Mesenchymal stem cell (in vitro differentiated cells and primary cell): ENCODE results near the gene GOLIM4.

Source experiments
- DNase-seq: peaks from one replicate; pipeline ENCODE4 v3.0.0-alpha.2; 2013
- H2AFZ ChIP-seq: one replicate; pipeline ENCODE4 v1.6.1; 2013; ENCODE audit warnings: low read depth, mild to moderate bottlenecking, control low read depth, inconsistent platforms, low read length, moderate library complexity
- H2AK5ac ChIP-seq: 2 replicates; pipeline ENCODE4 v1.6.1; 2013; ENCODE audit warnings: low read length, moderate library complexity, mild to moderate bottlenecking, inconsistent platforms; ENCODE audit not compliant: severe bottlenecking
- H2BK120ac ChIP-seq: one replicate; pipeline ENCODE4 v1.6.1; 2013; ENCODE audit warnings: low read depth, mild to moderate bottlenecking, inconsistent platforms, low read length, moderate library complexity
- H2BK12ac ChIP-seq, 2 experiments: one replicate each; pipeline ENCODE4 v1.6.1; 2013; ENCODE audit warnings: inconsistent platforms in 2 of 2, low read length in 2 of 2, mild to moderate bottlenecking in 2 of 2, moderate library complexity in 2 of 2, control low read depth in 1 of 2
- H2BK15ac ChIP-seq: one replicate; pipeline ENCODE4 v1.6.1; 2013; ENCODE audit warnings: mild to moderate bottlenecking, low read depth, inconsistent platforms; ENCODE audit not compliant: poor library complexity, severe bottlenecking
- H2BK5ac ChIP-seq: 2 replicates; pipeline ENCODE4 v1.6.1; 2013; ENCODE audit warnings: low read depth, mild to moderate bottlenecking, low read length, control low read depth, inconsistent platforms; ENCODE audit not compliant: poor library complexity, severe bottlenecking
- H3K14ac ChIP-seq, 2 experiments: one replicate each; pipeline ENCODE4 v1.6.1; 2013; ENCODE audit warnings: inconsistent platforms in 2 of 2, low read length in 2 of 2, control low read depth in 1 of 2, mild to moderate bottlenecking in 1 of 2, moderate library complexity in 1 of 2
- H3K18ac ChIP-seq, 2 experiments: one replicate each; pipeline ENCODE4 v1.6.1; 2013; ENCODE audit warnings: inconsistent platforms in 2 of 2, low read length in 2 of 2, control low read depth in 1 of 2, low read depth in 1 of 2, mild to moderate bottlenecking in 1 of 2
- H3K23ac ChIP-seq, 2 experiments: one replicate each; pipeline ENCODE4 v1.6.1; 2013; ENCODE audit warnings: inconsistent platforms in 2 of 2, low read length in 2 of 2, mild to moderate bottlenecking in 2 of 2, moderate library complexity in 2 of 2, control low read depth in 1 of 2
- H3K27ac ChIP-seq: 2 replicates; pipeline ENCODE4 v1.5.1; 2013; ENCODE audit warnings: mild to moderate bottlenecking, moderate library complexity, low read length, control low read depth, inconsistent platforms; ENCODE audit not compliant: poor library complexity, severe bottlenecking
- H3K27me3 ChIP-seq, 2 experiments: 2 replicates each; pipeline versions ENCODE4 v1.6.1 to v1.7.0; 2013; ENCODE audit warnings: low read length in 2 of 2, mild to moderate bottlenecking in 2 of 2, moderate library complexity in 2 of 2, control low read depth in 1 of 2, inconsistent platforms in 1 of 2; ENCODE audit not compliant: control insufficient read depth in 1 of 2, insufficient read depth in 1 of 2
- H3K36me3 ChIP-seq, 2 experiments: 2 replicates each; pipeline versions ENCODE4 v1.6.1 to v1.7.0; 2013; ENCODE audit warnings: low read length in 2 of 2, control low read depth in 1 of 2, inconsistent platforms in 1 of 2, low read depth in 1 of 2, mild to moderate bottlenecking in 1 of 2; ENCODE audit not compliant: insufficient read depth in 2 of 2, control insufficient read depth in 1 of 2
- H3K4ac ChIP-seq, 2 experiments: one replicate each; pipeline ENCODE4 v1.6.1; 2013; ENCODE audit warnings: inconsistent platforms in 2 of 2, low read length in 2 of 2, mild to moderate bottlenecking in 2 of 2, moderate library complexity in 2 of 2, control low read depth in 1 of 2, low read depth in 1 of 2
- H3K4me1 ChIP-seq: 2 replicates; pipeline ENCODE4 v1.6.1; 2013; ENCODE audit warnings: low read depth, low read length, control low read depth; ENCODE audit not compliant: control insufficient read depth, insufficient read depth
- H3K4me2 ChIP-seq: 2 replicates; pipeline ENCODE4 v1.6.1; 2013; ENCODE audit warnings: low read length, mild to moderate bottlenecking, inconsistent platforms; ENCODE audit not compliant: poor library complexity, severe bottlenecking
- H3K4me3 ChIP-seq, 2 experiments: 2 replicates each; pipeline versions ENCODE4 v1.5.1 to v1.7.0; 2013; ENCODE audit warnings: low read length in 2 of 2, mild to moderate bottlenecking in 2 of 2, control low read depth in 1 of 2, low read depth in 1 of 2; ENCODE audit not compliant: insufficient read depth in 1 of 2
- H3K79me1 ChIP-seq: replicated peaks from 2 replicates; pipeline ENCODE4 v1.6.1; 2013; ENCODE audit warnings: mild to moderate bottlenecking, control low read depth, low read length, inconsistent platforms; ENCODE audit not compliant: poor library complexity, severe bottlenecking
- H3K9ac ChIP-seq: 2 replicates; pipeline ENCODE4 v1.7.0; 2013; ENCODE audit warnings: mild to moderate bottlenecking, low read length, moderate library complexity
- H3K9me3 ChIP-seq: 2 replicates; pipeline ENCODE4 v1.7.0; 2013; ENCODE audit warnings: mild to moderate bottlenecking, low read length; ENCODE audit not compliant: control insufficient read depth
- H4K8ac ChIP-seq: one replicate; pipeline ENCODE4 v1.6.1; 2013; ENCODE audit warnings: inconsistent platforms, mild to moderate bottlenecking, low read length, moderate library complexity
- H4K91ac ChIP-seq: one replicate; pipeline ENCODE4 v1.6.1; 2013; ENCODE audit warnings: mild to moderate bottlenecking, low read length, inconsistent platforms
- WGBS: methylation state at CpG from one replicate; pipeline ENCODE4 v1.1.7; 2013; ENCODE audit warnings: mixed read lengths; 5-methylcytosine and 5-hydroxymethylcytosine counted together

The GOLIM4 gene

GRCh38 chr3:167998253-167998652 is 97.5 kb downstream of the GOLIM4 start:
- Histone ChIP-seq H3K27me3 (no peaks in the 10 kb centered on the region), H4K8ac (no peak overlapping the region), H2AK5ac (no peak overlapping the region), H2BK120ac (no peak overlapping the region), H3K9me3 (peaks cover 15% of the 10 kb centered on the region), H3K27ac (no peak overlapping the region), H3K79me1 (no peaks in the 10 kb centered on the region), H3K4me1 (no peaks in the 10 kb centered on the region), H4K91ac (no peak overlapping the region), H3K18ac (no peak overlapping the region), H3K4me2 (no peak overlapping the region), H3K36me3 (no peaks in the 10 kb centered on the region), H3K4me3 (no peak overlapping the region), H2BK5ac (no peak overlapping the region), H3K4ac (no peak overlapping the region), H3K14ac (no peak overlapping the region), H2BK15ac (no peak overlapping the region), H2AFZ (no peak overlapping the region), H3K9ac (no peak overlapping the region), H3K23ac (no peak overlapping the region), H2BK12ac (no peak overlapping the region)
- DNase-seq: no peak
- WGBS: 100% methylated on average over 3 of the region's 5 CpGs

GRCh38 chr3:167996514-167996913 is 99.2 kb downstream of the GOLIM4 start:
- Histone ChIP-seq H3K79me1 (no peaks in the 10 kb centered on the region), H3K9me3 (no peaks in the 10 kb centered on the region), H2BK5ac (no peak overlapping the region), H3K4me2 (no peak overlapping the region), H2BK15ac (no peak overlapping the region), H3K27ac (no peak overlapping the region), H3K4me3 (no peak overlapping the region), H2BK12ac (no peak overlapping the region), H3K23ac (no peak overlapping the region), H4K91ac (no peak overlapping the region), H4K8ac (no peak overlapping the region), H2AFZ (no peak overlapping the region), H3K4me1 (no peaks in the 10 kb centered on the region), H3K14ac (no peak overlapping the region), H3K18ac (no peak overlapping the region), H3K4ac (no peak overlapping the region), H3K9ac (no peak overlapping the region), H3K36me3 (no peaks in the 10 kb centered on the region), H3K27me3 (peaks cover 0 to 4% of the 10 kb centered on the region in 2 experiments), H2AK5ac (no peak overlapping the region), H2BK120ac (no peak overlapping the region)
- WGBS: 86% methylated on average over 3 of the region's 4 CpGs
- no peak for DNase-seq

- H4K8ac ChIP-seq: no peak overlapping the region
- no peaks in the 10 kb centered on the region for H3K9me3 ChIP-seq
- peaks cover 0 to 4% of the 10 kb centered on the region in 2 experiments for H3K27me3 ChIP-seq
- no peak overlapping the region for H3K14ac ChIP-seq
- no peak overlapping the region for H2BK12ac ChIP-seq
- H3K27ac ChIP-seq: no peak overlapping the region
- no peak overlapping the region for H3K4me2 ChIP-seq
- H2BK120ac ChIP-seq: no peak overlapping the region
- H3K9ac ChIP-seq: no peak overlapping the region
- H4K91ac ChIP-seq: no peak overlapping the region
- no peak overlapping the region for H2AK5ac ChIP-seq
- H3K4me3 ChIP-seq: no peak overlapping the region
- no peaks in the 10 kb centered on the region for H3K4me1 ChIP-seq
- no peak overlapping the region for H3K4ac ChIP-seq
- no peak for DNase-seq
- H2BK5ac ChIP-seq: no peak overlapping the region
- H3K79me1 ChIP-seq: no peaks in the 10 kb centered on the region
- no peak overlapping the region for H3K18ac ChIP-seq
- 91% methylated on average over 1 of the region's 1 CpG for WGBS
- no peaks in the 10 kb centered on the region for H3K36me3 ChIP-seq
- H2AFZ ChIP-seq: no peak overlapping the region
- H3K23ac ChIP-seq: no peak overlapping the region
- H2BK15ac ChIP-seq: no peak overlapping the region
Measured at GRCh38 chr3:167992381-167992780, 103.3 kb downstream of the GOLIM4 start.

- no peak overlapping the region for H2BK12ac ChIP-seq
- H3K14ac ChIP-seq: no peak overlapping the region
- no peak overlapping the region for H3K9ac ChIP-seq
- no peaks in the 10 kb centered on the region for H3K4me1 ChIP-seq
- no peak overlapping the region for H3K23ac ChIP-seq
- H3K4ac ChIP-seq: no peak overlapping the region
- no peak overlapping the region for H3K18ac ChIP-seq
- H3K27ac ChIP-seq: no peak overlapping the region
- 95% methylated on average over 5 of the region's 6 CpGs for WGBS
- H2AK5ac ChIP-seq: no peak overlapping the region
- no peaks in the 10 kb centered on the region for H3K79me1 ChIP-seq
- no peak overlapping the region for H2BK15ac ChIP-seq
- H2BK5ac ChIP-seq: no peak overlapping the region
- no peak overlapping the region for H3K4me2 ChIP-seq
- no peak overlapping the region for H2BK120ac ChIP-seq
- no peak overlapping the region for H3K4me3 ChIP-seq
- peaks cover 0 to 4% of the 10 kb centered on the region in 2 experiments for H3K27me3 ChIP-seq
- H3K9me3 ChIP-seq: no peaks in the 10 kb centered on the region
- DNase-seq: no peak
- H4K8ac ChIP-seq: no peak overlapping the region
- H2AFZ ChIP-seq: no peak overlapping the region
- no peaks in the 10 kb centered on the region for H3K36me3 ChIP-seq
- H4K91ac ChIP-seq: no peak overlapping the region
Measured at GRCh38 chr3:167991213-167991612, 104.5 kb downstream of the GOLIM4 start.
